Eye (tissue), 1 donor: Measurements from ENCODE around the gene NCOA3.

Experiments used
- DNase-seq: peaks from one replicate; pipeline ENCODE4 v3.0.0-alpha.2; 2015

NCOA3 gene

GRCh38 chr20:47648943-47649342 lies 147.3 kb downstream of the NCOA3 start:
- DNase-seq, result no peak

GRCh38 chr20:47652301-47652700 lies 150.6 kb downstream of the NCOA3 start:
- no peak for DNase-seq

- no peak for DNase-seq
These were observed 151.1 kb downstream of the NCOA3 start for GRCh38 chr20:47652794-47653193.

- no peak for DNase-seq
These were observed 152.2 kb downstream of the NCOA3 start for GRCh38 chr20:47653869-47654268.

GRCh38 chr20:47654370-47654769 lies 152.7 kb downstream of the NCOA3 start:
- no peak for DNase-seq

- DNase-seq, result no peak
These were observed 153.9 kb downstream of the NCOA3 start for GRCh38 chr20:47655635-47656034.

GRCh38 chr20:47656318-47656717 lies 154.6 kb downstream of the NCOA3 start:
- DNase-seq, result no peak

- DNase-seq, result no peak
These were observed 158.4 kb downstream of the NCOA3 start for GRCh38 chr20:47659904-47660601.

GRCh38 chr20:47660602-47660905 lies 158.9 kb downstream of the NCOA3 start:
- no peak for DNase-seq

GRCh38 chr20:47660983-47661700 lies 159.5 kb downstream of the NCOA3 start:
- no peak for DNase-seq

GRCh38 chr20:47661714-47662113 lies 160.0 kb downstream of the NCOA3 start:
- DNase-seq, result no peak

- no peak for DNase-seq
These were observed 161.0 kb downstream of the NCOA3 start for GRCh38 chr20:47662483-47663353.

- peak; percentile 94 for DNase-seq
These were observed 161.8 kb downstream of the NCOA3 start for GRCh38 chr20:47663354-47664067.

GRCh38 chr20:47664068-47664437 lies 162.4 kb downstream of the NCOA3 start:
- no peak for DNase-seq

- DNase-seq, result no peak
These were observed 163.1 kb downstream of the NCOA3 start for GRCh38 chr20:47664744-47665143.

- DNase-seq, result no peak
These were observed 163.7 kb downstream of the NCOA3 start for GRCh38 chr20:47665221-47665991.

GRCh38 chr20:47666304-47666703 lies 164.6 kb downstream of the NCOA3 start:
- no peak for DNase-seq

- no peak for DNase-seq
These were observed 165.4 kb downstream of the NCOA3 start for GRCh38 chr20:47667086-47667485.

- no peak for DNase-seq
These were observed 166.0 kb downstream of the NCOA3 start for GRCh38 chr20:47667531-47668312.

- no peak for DNase-seq
These were observed 166.8 kb downstream of the NCOA3 start for GRCh38 chr20:47668313-47669151.

- DNase-seq, result no peak
These were observed 167.4 kb downstream of the NCOA3 start for GRCh38 chr20:47669152-47669425.
